Lower lobe of right lung (tissue), 2 donors: ENCODE results near the gene TSPAN11. TPM values are rescaled to one million over a fixed set of nuclear protein-coding genes. Genes with fewer than 3 reads are reported as not detected.

Experiments
- ATAC-seq, 2 donors: fragments of 200-7000 bp; cut with Tn5 transposase; one replicate each; pipeline ENCODE4 v1.9.1; 2020 to 2022; ENCODE audit warnings: mild to moderate bottlenecking in 2 of 2, moderate library complexity in 2 of 2
- DNase-seq: peaks from one replicate; pipeline ENCODE4 v3.0.0-alpha.2; 2020
- H3K27ac ChIP-seq: fragments of 200-600 bp; one replicate; pipeline ENCODE4 v1.8.0; 2022
- H3K27me3 ChIP-seq: fragments of 200-600 bp; one replicate; pipeline ENCODE4 v1.8.0; 2022; ENCODE audit warnings: low read depth
- H3K36me3 ChIP-seq: fragments of 200-600 bp; one replicate; pipeline ENCODE4 v1.8.0; 2022; ENCODE audit warnings: mild to moderate bottlenecking
- H3K4me1 ChIP-seq: fragments of 200-600 bp; one replicate; pipeline ENCODE4 v1.8.0; 2022
- H3K4me3 ChIP-seq: fragments of 200-600 bp; one replicate; pipeline ENCODE4 v1.8.0; 2022; ENCODE audit warnings: mild to moderate bottlenecking
- H3K9me3 ChIP-seq: fragments of 200-600 bp; one replicate; pipeline ENCODE4 v1.8.0; 2022
- CTCF ChIP-seq: fragments of 200-600 bp; IDR thresholded peaks from one replicate; pipeline ENCODE4 v1.8.0; 2022; ENCODE audit warnings: antibody characterized with exemption, mild to moderate bottlenecking
- intact Hi-C: fragments of 100-400 bp; cut with DNase I; formaldehyde crosslinking; loops from one replicate; pipeline ENCODE4 v1.11.0; 2022
- total RNA-seq: library from RNA; stranded (reverse); fragmentation: NEBNext Ultra II Directional; extraction: Animal tissue kit (Norgen Biotek cat#: 25700); gene quantifications from one replicate; pipeline ENCODE4 v1.2.1, GENCODE V29; 2021
- donor health status: DM: no; HTN: yes; CAD: no; lungs with severe emphysema.

TSPAN11 gene
- total RNA-seq, 1 donor from 2014 or later = 9.1 TPM

GRCh38 chr12:30905463-30906009, 21.0 kb upstream of the TSPAN11 start:
- no peak overlapping the region for H3K27ac ChIP-seq
- no peak overlapping the region for H3K4me3 ChIP-seq
- no peaks in the 10 kb centered on the region for H3K9me3 ChIP-seq
- H3K27me3 ChIP-seq = no peaks in the 10 kb centered on the region
- H3K4me1 ChIP-seq = no peaks in the 10 kb centered on the region
- DNase-seq = no peak
- no peak for ATAC-seq
- intact Hi-C loops = no loop called here
- TF ChIP-seq CTCF = no peak
- H3K36me3 ChIP-seq = no peaks in the 10 kb centered on the region

GRCh38 chr12:30908076-30908721, 18.3 kb upstream of the TSPAN11 start:
- DNase-seq (no peak), ATAC-seq (no peak)
- no peaks in the 10 kb centered on the region for H3K9me3 ChIP-seq
- no peak overlapping the region for H3K4me3 ChIP-seq
- TF ChIP-seq CTCF = no peak
- H3K4me1 ChIP-seq = no peaks in the 10 kb centered on the region
- no peaks in the 10 kb centered on the region for H3K27me3 ChIP-seq
- no peak overlapping the region for H3K27ac ChIP-seq
- intact Hi-C loops = no loop called here
- no peaks in the 10 kb centered on the region for H3K36me3 ChIP-seq

GRCh38 chr12:30908722-30909348, 17.7 kb upstream of the TSPAN11 start:
- Histone ChIP-seq H3K27ac (no peak overlapping the region), H3K4me1 (no peaks in the 10 kb centered on the region), H3K4me3 (no peak overlapping the region), H3K36me3 (no peaks in the 10 kb centered on the region), H3K27me3 (no peaks in the 10 kb centered on the region), H3K9me3 (no peaks in the 10 kb centered on the region)
- no peak for TF ChIP-seq CTCF
- DNase-seq (no peak), ATAC-seq (peak in 1 of 2 donors; percentile 38)
- intact Hi-C loops = no loop called here

GRCh38 chr12:30909349-30910037, 17.1 kb upstream of the TSPAN11 start:
- no peaks in the 10 kb centered on the region for H3K27me3 ChIP-seq
- no peaks in the 10 kb centered on the region for H3K9me3 ChIP-seq
- intact Hi-C loops = no loop called here
- ATAC-seq (no peak), DNase-seq (no peak)
- H3K27ac ChIP-seq = no peak overlapping the region
- H3K36me3 ChIP-seq = no peaks in the 10 kb centered on the region
- H3K4me3 ChIP-seq = no peak overlapping the region
- H3K4me1 ChIP-seq = no peaks in the 10 kb centered on the region
- no peak for TF ChIP-seq CTCF

GRCh38 chr12:30910038-30910350, 16.6 kb upstream of the TSPAN11 start:
- Histone ChIP-seq H3K27me3 (no peaks in the 10 kb centered on the region), H3K36me3 (no peaks in the 10 kb centered on the region), H3K27ac (no peak overlapping the region), H3K4me1 (no peaks in the 10 kb centered on the region), H3K9me3 (no peaks in the 10 kb centered on the region), H3K4me3 (no peak overlapping the region)
- DNase-seq = no peak
- TF ChIP-seq CTCF = no peak
- intact Hi-C loops = no loop called here
- no peak for ATAC-seq
